Measurements from ENCODE around the gene RERE.

Gene RERE

DNA sequence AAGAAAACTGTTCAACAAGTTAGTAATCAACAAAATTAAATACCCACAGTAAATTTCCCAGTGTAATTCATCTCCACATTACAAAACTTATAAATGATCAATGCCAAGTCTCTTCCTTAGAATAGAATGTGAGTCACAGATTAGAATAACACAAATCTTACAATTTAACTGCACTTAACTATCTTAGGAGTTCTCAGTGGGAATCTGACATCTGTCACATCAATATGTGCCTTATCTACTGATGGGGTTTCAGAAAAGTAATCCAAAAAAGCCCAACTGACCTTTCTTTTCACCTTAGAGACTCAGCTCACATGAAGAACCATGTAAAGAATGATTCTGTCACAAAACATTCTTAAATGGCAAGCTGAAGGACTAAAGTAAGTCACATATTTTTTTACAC is 141.4 kb downstream of the RERE start:
- TF ChIP-seq, protein P1, sequence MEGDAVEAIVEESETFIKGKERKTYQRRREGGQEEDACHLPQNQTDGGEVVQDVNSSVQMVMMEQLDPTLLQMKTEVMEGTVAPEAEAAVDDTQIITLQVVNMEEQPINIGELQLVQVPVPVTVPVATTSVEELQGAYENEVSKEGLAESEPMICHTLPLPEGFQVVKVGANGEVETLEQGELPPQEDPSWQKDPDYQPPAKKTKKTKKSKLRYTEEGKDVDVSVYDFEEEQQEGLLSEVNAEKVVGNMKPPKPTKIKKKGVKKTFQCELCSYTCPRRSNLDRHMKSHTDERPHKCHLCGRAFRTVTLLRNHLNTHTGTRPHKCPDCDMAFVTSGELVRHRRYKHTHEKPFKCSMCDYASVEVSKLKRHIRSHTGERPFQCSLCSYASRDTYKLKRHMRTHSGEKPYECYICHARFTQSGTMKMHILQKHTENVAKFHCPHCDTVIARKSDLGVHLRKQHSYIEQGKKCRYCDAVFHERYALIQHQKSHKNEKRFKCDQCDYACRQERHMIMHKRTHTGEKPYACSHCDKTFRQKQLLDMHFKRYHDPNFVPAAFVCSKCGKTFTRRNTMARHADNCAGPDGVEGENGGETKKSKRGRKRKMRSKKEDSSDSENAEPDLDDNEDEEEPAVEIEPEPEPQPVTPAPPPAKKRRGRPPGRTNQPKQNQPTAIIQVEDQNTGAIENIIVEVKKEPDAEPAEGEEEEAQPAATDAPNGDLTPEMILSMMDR (conservative IDR thresholded peaks at IDR 0.05; ENCODE audit: control insufficient read depth, insufficient read depth, low read depth, low read length): no peak
- H3K4me3 ChIP-seq (ENCODE audit: control insufficient read depth, low read depth, low read length): no peak overlapping the region
- DNase-seq (ENCODE audit: low read depth): no peak

DNA sequence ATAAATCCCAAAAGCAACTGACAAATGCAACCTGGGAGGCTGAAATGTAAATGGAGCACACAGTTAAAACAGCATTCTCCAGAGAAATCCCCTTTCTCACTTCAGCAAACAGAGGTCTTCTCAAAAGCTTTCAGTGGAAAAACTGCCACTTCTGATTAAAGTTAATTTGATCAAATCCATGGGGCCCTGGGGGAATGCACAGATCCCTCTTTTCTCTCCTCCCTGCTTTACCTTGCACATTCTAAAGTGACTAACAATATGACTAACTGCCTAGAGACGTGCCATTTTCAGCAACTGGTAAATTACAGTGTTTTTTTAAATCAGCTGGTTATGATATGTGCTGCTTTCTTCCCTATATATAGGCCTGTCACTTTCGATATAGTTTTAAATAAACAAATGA is 142.5 kb downstream of the RERE start:
- H3K4me3 ChIP-seq (ENCODE audit: control insufficient read depth, low read depth, low read length): no peak overlapping the region
- TF ChIP-seq, protein P1 (conservative IDR thresholded peaks at IDR 0.05; ENCODE audit: control insufficient read depth, insufficient read depth, low read depth, low read length): no peak
- peak; percentile 27 for DNase-seq (ENCODE audit: low read depth)

DNA sequence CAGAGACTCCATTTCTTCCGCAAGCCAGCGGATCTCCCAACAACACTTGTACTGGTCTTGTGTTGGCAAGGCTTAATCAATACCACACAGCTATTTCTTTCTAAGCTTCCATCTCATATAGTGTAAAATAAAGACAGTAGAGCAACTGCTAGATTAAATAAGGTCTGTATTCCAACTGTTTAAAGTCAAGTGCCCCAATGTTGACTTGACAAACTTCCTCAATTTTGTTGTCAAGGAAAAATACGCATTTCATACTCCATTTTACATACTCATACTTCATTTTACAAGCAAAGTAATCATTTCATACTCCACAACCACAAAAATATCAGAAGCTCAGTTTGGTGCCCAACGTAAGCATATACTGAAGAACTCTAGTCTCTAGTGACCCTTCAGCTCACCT is 143.0 kb downstream of the RERE start:
- DNase-seq (ENCODE audit: low read depth): no peak

DNA sequence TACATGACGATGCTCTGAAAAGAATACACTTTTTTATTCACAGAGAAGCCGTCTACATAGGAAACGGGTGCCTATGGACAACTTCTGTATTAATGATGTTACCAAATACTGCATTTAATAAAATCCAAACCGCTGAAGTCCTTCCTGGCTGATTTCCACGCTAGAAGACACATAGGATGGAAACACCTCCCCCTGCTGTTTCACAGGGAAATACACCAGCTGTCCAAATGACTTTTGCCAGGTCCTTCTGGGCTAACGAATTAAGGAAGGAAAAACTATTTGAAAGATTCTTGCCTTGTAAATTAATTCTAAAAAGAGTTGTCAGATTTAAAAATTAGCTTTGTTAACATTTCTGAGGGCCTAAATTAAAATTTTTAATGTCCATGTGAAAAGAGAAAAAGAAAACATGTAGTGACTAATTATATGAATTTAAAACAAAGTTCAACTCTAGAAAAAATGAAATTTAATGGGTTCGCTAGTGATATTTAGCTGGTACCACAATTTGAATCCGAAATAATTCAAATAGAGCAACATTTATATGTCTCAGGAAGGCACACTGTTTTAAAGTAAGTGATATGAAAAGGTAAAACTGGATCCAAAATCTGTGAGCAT is 146.0 kb downstream of the RERE start:
- TF ChIP-seq, protein P1 (conservative IDR thresholded peaks at IDR 0.05; ENCODE audit: control insufficient read depth, insufficient read depth, low read depth, low read length): peak; percentile 98
- peak; percentile 85 for DNase-seq (ENCODE audit: low read depth)
- H3K4me3 ChIP-seq (ENCODE audit: control insufficient read depth, low read depth, low read length): no peak overlapping the region

More for the DNA sequence above, 143.0 kb downstream of the RERE start:
- TF ChIP-seq, protein P1 (conservative IDR thresholded peaks at IDR 0.05; ENCODE audit: control insufficient read depth, insufficient read depth, low read depth, low read length): no peak
- H3K4me3 ChIP-seq (ENCODE audit: control insufficient read depth, low read depth, low read length): no peak overlapping the region

DNA sequence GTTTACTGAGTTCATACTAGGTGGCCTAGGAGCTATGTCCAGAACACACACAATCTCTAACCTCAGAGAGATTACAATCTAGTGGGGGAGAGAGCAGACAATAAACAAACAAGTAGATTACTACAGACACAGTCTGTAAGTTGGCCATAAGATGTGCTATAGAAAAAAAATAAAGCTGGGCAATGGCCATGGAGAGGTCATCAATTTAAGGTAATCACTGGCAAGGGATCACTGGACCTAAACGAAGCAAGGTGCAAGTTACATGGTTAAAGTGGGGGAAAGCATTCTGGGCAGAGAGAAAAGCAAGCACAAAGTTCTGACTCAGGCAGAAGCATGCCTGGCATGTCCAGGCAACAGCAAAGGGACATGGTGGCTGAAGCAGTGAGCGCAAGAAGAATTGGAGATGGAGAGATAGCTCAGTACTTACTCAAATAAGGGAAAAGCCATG is 147.0 kb downstream of the RERE start:
- no peak for DNase-seq (ENCODE audit: low read depth)
- no peak overlapping the region for H3K4me3 ChIP-seq (ENCODE audit: control insufficient read depth, low read depth, low read length)
- TF ChIP-seq, protein P1 (conservative IDR thresholded peaks at IDR 0.05; ENCODE audit: control insufficient read depth, insufficient read depth, low read depth, low read length): no peak

DNA sequence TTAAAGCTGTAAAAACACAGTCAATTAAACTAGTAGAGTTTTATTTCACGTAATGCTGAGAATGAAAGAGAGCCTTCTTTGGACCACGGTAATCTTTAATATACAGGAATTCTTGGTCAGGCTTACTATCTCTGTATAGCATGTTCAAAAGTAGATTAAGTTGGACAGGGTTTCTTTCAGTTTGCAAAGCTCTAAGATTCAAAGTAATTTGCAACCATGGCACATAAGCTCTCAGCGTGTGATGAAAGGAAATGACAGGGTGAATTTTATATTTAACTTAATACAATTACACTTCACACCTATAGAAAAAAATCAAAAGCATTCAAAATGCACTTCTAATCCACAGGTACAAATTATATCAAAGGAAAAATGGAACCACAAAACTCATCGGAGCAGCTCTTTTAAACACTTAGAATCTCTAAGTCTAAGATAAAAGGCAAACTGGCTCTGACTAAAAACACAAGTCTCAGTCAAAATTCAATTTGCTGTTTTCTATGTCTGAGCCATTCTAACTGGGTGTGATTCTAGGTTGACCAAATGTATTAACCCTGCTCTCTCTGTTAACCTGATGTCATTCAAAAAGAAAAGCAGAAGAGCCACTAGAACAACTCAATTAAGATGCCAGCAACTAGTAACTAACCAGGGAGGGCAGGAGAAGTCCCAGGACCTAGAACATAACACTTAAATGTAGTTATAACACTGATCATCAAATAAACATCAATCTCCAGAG is 147.7 kb downstream of the RERE start:
- TF ChIP-seq, protein P1 (conservative IDR thresholded peaks at IDR 0.05; ENCODE audit: control insufficient read depth, insufficient read depth, low read depth, low read length): no peak
- DNase-seq (ENCODE audit: low read depth): no peak
- H3K4me3 ChIP-seq (ENCODE audit: control insufficient read depth, low read depth, low read length): no peak overlapping the region
